Left kidney (tissue), 2 donors: ENCODE results near the gene SOX8. TPM values are rescaled to one million over a fixed set of nuclear protein-coding genes. Genes with fewer than 3 reads are reported as not detected.

Experiments used
- DNase-seq: peaks from one replicate; pipeline ENCODE4 v3.0.0-alpha.2; 2013
- polyA plus RNA-seq: library from polyadenylated mRNA; unstranded; fragments of 120-200 nt; gene quantifications from one replicate; pipeline ENCODE4 v1.2.1, GENCODE V29; 2013; ENCODE audit not compliant: insufficient read length

The SOX8 gene
- polyA plus RNA-seq, 1 donor = 2.9 TPM

DNA sequence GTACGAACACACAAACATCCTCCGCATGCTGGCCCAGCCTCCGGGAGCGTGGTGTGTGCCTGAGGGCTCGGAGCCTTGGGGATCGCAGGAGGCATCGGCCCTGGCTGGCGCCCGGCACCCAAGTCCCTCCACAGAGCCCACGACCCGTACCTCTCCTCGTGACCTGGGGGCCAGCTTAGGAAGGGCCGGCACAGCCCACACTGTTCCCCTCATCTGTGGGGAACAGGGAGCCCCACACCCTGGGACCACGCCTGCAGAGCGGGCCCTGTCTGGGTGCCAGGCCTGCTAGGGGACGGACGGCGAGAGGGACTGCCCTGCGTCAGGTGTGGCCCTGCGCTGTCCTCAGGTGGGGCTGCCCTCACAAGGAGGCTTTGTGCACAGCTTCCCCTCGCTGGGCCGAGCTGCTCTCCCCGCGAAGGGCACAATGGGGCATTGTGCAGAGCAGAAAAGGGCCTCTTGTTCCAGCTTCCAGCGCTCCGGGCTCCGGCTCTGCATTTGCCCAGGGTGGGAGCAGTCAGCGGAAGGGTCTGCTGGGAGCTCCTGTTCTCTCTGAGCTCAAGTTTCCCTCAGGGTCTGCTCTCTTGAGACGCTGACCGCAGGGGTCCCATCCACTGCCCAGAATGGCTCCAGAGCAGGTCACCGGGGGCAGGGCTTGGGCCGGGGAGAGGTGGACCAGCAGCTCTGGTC lies 9.1 kb upstream of the SOX8 start:
- no peak for DNase-seq

DNA sequence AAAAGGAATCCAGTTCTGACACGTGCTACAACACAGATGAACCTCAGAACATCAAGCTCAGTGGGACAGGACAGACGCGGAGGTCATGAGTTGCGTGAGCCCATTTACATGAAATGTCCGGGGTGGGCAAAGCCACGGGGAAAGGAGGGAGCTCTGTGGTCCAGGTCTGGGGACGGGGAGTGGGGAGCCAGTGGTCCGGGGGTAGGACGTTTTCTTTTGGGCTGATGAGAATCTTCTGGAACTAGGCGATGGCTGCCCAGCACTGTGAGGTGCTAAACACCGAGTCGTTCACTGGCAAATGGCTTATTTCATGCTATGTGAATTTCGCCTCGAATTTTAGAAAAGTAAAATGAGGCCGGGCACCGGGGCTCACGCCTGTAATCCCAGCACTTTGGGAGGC lies 8.2 kb upstream of the SOX8 start:
- no peak for DNase-seq

DNA sequence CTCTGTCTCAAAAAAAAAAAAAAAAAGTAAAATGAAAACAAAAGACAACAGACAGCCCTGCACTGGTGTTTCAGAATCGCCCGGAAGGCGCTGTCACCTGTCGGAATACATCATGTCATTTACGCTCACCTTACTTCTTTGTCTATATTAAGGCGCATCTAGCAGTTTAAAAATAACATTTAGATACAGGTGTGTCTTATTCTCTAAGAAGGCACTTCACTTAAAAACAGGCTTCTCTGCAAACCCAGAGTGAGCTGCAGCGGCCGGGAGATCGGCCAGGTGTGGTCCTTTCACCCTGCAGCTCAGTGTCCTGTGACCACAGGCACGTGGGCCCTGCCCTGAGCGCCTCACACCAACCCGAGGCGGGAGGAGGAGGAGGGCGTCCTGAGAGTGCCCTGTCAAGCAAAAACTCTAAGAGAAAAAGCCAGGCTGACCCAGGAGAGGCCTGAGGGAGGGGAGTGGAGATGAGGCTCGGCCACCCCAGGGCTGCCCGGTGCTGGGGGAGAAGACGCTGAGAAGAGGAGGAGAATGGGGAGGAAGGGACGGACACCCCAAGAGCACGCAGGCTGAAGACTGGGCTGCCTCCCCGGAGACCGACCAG lies 7.5 kb upstream of the SOX8 start:
- no peak for DNase-seq

DNA sequence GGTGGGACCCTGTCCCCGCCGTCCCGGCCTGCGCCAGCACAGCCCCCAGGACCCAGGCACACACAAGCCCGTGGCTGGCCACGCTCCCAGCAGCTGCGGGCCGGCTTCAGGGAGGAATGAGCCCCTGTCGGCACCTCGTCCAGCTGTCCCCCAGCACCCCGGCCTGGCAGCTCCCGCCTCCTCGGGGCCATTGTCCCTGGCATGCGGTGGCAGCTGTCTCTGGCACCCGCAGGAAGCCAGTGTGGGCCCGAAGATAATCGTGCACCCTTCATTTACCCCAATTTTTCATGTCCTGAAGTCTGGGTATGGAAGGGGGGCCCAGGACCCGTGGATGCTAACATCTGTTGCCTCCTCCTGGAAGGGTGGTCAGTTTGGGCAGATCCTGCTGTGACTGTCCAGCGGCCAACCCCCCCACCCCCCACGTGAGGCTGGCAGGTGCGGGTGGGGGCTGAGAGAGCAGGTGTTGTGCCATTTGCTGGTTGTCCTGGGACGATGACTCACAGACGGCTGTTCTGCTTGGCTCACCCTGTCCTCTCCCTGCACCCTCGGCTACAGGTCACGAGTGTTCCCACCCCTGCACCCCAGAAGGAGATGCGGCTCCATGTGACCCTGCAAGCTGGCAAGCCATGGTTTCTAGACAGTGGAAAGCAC lies 6.8 kb upstream of the SOX8 start:
- DNase-seq = no peak

DNA sequence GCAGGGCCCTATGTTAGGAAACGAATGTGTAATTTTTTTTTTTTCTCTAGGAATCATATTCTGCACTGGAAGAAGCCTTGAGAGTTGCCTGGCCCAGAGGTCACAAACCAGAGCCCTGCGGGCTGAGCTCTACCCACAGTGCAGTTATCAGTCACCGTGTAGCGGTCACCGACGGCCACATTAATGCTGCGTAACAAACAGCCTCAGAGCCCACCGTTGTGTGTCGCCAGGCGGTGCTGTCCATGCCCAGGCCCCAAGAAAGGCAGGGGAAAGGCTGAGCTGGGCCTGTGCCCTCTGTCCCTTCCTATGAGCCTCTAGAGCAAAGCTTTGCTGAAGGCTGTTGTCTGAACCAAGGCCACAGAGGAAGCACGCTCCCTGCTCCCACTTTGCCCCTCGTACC lies 6.3 kb upstream of the SOX8 start:
- DNase-seq = no peak

DNA sequence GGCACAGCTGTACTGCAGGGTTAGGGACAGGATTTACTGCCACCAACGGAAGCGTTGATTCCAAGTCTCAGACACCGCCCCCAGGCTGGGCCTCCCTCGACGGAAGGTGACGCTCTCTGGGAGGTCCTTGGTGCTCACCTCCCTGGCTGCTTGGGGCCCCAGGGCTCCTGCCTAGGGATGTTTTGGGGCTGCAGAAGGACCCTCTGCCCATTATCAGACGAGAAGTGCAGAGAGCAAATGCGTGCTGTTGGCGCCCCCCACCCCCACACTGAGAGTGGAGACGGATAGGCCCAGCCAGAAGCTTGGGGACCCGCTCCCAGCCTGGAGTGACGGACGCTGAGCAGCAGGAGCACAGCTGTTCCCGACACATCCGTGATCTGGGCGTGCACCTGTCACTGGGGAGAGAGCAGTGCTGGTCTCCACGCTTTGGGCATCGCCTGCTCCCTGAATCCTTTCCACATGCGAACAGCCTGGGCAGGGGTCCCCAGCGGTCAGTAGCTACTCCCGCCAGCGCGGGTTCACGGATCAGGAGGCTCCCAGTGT lies 5.1 kb upstream of the SOX8 start:
- DNase-seq = no peak

DNA sequence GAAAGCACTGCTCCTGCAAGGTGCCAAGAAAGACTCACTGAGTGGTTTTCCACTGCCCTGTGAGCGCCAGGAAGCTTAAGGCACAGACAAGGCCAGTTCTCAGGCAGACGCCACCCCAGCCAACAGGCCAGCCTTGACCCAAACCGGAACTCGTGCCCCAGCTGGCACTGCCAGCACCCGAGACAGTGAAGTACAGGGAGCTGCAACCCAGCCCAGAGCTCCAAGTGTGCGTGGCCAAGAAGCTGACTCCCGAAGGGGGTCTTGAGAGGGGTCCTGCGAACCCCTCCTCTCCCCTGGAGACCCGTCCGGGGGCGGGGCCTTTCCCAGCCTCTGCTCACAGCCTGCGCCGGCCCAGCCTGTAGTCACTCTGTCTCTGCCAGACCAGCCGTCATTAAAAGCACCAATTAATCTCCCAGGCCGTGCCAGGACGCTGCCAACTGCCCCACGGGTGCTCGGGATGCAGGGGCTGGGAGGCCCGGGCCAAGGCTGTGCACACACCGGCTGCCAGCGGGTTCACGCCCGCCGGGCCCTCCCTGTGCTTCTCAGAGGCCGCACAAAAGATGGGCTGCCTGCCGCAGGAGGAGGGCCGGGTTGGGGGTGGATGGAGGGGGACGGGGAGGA lies 4.4 kb upstream of the SOX8 start:
- no peak for DNase-seq

DNA sequence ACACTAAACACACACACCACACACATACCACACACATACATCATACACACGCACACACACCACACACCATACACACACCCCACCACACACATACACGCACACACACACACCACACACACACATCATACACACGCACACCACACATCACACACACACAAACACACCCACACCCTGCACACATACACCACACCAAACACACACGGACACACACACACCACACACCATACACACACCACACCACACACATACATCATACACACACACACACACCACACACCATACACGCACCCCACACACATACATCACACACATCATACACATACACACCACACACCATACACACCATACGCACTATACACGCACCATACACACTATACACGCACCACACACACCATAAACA lies 3.7 kb upstream of the SOX8 start:
- DNase-seq = no peak

DNA sequence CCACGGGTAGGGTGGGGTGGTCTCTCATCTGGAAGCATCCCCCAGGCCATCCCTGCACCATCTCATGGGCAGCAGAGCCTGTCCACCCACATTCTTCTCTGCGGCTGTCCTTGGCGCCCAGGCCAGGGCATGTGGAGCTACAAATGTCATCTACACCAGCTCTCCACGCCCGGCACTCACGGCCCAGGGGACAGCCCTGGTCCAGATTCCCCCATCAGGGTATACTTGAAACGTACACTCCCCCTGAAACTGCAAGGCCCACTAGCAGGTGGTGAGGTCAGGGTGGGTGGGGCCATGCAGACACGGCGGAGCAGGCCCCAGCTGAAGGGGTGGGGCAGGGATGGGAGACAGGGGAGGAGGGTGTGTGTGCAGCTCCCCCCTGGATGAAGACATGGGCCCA lies 3.2 kb upstream of the SOX8 start:
- DNase-seq = no peak

DNA sequence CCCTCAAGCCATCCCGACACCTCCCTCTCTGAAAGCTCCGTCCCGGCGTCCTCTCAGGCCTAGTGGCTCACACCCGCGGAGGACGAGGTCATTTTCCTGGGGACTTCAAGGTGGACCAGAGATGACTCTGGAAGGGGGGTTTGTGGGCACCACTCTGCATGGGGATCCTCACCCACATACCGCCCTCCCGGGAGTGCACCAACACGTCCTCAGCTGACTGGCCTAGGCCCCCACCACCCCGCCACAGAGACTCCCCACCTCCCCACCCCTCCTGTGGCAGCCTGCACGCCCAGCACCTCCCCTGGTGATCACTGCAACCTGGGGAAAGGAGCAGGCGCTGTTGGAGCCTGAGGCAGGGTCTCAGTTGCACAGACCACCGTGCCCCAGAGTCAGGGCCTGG lies 2.4 kb upstream of the SOX8 start:
- no peak for DNase-seq

DNA sequence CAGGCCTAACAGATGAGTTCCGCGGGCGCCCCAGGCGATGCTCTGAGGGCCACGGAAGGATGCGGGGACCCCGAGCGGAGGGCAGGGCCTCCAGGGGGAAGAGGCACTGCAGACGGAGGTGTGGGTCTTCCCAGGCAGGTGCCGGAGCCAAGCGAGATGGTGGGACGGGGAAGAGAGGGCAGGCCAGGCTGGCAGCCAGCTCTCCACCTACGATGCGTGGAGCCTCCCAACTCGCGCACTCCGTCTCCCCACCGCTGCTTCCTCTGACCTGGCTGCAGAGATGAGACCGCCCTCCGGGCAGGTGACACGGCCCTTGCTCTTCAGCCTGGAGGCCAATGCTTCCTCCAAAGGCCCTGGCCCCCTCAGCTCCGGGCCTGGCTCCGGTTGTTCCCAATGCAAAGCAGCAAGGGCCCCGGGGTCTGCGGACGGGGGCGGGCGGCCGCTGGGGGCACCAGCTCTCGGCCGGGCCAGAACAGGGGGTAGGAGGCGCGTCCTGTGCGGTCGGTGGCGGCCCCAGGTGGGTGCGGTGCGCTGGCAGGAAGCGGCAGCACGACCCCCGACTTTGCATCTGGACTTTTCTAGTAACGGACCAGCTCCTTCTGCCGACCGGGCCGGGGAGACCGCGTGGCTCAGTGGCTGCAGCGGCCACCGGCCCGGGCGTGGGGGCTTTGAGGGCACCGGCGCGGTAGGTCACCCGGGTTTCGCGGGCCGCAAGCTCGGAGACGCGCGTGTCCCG lies 1.5 kb upstream of the SOX8 start:
- DNase-seq = no peak

DNA sequence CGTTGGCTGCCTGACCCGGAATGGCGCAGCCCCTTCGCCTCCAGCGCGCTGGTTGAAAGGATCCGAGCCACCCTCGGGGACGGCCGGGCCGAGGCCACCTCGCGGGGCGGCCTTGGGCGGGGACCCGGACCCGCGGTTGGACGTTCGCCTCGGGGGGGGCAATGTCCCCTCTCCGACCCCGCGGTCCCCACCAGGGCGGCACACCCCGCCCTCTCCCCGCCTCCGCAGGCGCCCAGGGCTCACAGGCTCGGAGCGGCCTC lies 1.0 kb upstream of the SOX8 start:
- DNase-seq = no peak

DNA sequence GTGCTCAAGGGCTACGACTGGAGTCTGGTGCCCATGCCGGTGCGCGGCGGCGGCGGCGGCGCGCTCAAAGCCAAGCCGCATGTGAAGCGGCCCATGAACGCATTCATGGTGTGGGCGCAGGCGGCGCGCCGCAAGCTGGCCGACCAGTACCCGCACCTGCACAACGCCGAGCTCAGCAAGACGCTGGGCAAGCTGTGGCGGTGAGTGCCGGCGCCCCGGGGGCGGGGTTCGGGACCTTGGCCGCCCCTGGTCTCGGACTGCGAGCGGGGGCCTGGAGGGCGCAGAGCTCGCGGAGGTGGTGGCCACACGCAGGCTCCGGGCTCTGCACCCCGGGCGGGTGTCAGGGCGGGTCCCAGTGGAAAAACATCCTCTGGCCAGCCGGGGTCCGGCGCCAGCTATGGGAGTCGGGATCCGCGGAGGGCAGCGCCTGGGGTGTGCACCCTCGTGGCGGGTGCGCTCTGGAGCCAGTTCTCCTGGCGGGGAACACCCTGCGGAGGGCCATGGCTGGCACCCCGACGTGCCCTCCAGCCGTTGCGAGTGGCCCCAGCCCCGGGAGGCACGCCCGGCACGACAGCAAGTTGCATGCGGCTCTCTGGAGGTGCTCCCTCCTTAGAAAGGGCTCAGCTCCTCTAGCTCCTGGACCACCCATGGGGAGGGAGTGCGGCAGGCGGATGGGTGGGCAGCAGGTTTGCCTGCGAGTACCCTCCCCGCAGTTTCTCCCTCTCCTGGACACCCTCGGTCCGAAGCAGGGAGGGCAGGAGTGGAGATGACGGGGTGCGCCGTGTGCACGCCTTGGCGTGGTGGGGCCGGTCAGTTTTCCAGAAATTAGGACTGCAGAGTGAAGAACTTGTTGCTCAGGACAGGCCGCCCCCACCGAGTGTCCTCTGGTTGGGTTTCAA lies 824 bp downstream of the SOX8 start:
- DNase-seq = no peak

DNA sequence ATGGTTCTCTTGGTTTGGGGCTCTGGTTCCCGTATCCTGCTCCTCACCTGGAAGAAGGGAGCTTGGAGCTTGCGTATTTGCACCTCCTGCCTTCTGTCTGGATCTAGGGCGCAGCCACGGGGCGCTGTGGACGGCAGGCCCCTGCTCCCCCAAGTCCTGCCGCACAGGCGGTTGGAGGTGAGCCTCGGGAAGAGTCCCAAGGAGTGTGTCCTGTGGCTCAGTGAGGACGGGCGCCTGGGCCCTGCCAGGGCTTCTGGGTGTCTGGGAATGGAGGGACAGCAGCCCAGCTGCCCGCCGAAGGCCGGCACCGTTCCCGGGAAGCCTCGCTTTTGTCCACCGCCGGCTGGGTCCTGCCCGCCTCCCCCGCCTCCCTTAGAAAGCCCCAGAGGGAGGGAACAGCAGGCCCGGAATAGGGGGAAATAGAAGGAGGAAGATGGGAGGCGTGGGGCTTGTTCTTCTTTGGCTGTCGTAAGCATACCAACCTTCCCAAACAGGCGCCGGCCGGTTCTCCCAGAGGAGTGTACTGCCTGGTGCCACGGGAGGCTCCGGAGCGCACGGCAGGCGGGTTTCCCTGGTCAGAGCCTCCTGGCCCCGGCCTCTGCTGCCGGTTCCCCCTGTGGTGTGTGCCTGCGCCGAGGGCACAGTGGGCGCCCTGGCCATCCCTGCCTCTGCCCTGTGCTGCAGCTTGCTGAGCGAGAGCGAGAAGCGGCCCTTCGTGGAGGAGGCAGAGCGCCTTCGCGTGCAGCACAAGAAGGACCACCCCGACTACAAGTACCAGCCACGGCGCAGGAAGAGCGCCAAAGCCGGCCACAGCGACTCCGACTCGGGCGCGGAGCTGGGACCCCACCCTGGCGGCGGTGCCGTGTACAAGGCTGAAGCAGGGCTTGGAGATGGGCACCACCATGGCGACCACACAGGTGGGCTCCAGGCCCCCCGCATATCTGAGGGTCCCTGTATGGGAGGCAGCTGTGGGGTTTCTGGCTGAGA lies 1.8 kb downstream of the SOX8 start:
- no peak for DNase-seq

DNA sequence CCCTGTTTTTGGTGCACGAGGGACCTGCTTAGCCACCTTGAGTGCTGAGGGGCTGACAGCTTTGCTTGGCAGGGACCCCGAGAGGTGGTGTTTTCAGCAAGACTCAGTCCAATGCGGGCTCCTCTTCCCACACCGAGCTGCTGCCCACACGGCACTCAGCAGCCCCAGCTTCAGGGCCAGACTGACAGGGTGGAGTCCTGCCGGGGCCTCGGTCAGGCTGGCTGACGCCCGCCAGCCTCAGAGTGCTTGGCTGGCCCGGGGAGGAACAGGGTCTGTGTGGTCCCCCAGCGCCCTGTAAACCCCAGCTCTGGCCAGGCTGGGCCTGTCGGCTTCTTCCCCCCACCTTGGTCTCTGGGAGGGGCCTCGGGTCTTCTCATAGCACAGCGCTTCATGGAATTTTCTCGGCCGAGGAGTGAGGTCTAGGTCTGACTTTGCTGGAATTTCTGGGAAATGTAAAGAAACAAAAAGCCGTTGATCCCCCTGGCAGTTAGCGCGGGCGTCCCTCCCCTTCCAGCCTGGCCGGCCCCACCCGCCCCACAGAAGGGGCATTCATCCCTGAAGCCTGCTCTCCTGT lies 2.6 kb downstream of the SOX8 start:
- no peak for DNase-seq

DNA sequence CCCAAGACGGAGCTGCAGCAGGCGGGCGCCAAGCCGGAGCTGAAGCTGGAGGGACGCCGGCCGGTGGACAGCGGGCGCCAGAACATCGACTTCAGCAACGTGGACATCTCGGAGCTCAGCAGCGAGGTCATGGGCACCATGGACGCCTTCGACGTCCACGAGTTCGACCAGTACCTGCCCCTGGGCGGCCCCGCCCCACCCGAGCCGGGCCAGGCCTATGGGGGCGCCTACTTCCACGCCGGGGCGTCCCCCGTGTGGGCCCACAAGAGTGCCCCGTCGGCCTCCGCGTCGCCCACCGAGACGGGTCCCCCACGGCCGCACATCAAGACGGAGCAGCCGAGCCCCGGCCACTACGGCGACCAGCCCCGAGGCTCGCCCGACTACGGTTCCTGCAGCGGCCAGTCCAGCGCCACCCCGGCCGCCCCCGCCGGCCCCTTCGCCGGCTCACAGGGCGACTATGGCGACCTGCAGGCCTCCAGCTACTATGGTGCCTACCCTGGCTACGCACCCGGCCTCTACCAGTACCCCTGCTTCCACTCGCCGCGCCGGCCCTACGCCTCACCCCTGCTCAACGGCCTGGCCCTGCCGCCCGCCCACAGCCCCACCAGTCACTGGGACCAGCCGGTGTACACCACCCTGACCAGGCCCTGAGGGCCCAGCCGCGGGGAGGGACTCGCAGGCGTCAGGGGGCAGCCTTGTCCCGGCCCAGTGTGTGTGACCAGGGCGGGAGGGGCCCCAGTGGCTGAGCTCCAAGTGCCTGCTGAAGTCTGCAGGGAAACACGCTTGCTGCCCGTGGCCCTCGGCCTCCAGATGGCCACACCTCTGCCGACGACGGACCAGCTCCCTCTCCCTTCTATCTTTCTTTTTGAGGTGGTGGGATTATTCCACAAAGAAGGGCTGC lies 3.4 kb downstream of the SOX8 start:
- DNase-seq = no peak

DNA sequence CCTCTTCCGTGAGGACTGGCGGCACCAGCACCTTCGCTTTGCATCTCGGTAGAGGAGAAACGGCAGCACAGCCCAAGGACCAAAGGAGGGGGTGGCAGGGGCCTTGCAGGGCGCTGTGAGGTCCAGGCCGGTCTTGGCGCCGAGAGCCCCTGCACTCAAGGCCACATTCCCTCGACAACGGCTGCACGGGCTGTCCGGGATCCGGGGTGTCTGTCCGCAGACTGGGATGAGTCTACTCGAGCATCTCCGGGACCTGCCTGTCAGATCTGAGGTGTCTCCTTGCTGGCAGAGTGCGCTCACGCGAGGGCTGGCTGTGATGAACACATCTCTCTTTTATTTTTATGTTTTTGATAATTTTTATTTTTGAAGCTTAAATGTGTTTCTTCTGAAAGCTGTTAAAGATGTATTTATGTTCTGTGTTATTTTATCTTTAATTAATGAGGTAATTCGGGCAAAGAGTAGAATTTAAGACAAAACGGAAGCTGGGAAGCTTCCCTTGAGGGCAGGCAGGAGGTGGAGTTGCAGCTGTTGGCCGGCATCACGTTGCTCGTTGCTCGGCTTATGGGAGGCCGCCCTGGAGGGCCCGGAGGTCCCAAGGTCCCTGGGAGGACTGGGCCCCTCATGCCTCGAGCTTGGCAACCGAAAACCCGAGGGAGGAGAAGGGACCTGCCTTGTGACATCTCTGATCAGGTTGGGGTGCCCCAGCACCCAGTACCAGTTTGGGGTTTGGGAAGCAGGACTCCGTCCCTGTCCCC lies 4.3 kb downstream of the SOX8 start:
- no peak for DNase-seq

DNA sequence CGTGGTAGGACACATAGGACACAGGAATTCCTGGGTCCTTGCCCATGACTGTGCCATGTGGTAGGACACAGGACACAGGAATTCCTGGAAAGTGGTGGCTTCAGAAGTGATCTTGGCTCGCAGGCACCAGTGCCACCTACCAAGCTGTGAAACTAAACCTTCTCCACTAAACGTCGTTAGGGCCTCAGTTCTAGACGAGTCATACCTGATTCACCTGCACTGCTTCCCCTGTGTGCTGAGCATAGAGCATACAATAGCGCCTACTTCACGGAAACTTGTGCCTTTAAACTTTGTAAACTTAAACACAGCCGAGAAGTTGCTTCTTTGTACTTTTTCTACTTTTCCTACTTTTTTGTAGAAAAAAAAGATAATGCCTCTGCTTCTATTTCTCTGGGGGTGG lies 4.8 kb downstream of the SOX8 start:
- DNase-seq = no peak
